Spleen (tissue), 11 donors: ENCODE results near the gene SS18. TPM values are rescaled to one million over a fixed set of nuclear protein-coding genes. Genes with fewer than 3 reads are reported as not detected.

ENCODE experiments used
- DNase-seq: peaks from one replicate; pipeline ENCODE4 v3.0.0-alpha.2; 2020
- H3K27ac ChIP-seq, 8 donors: fragments of 200-600 bp; sonication (generic) in 7 of 8; 1 replicate in 4 of 8; 2 replicates in 4 of 8; pipeline versions ENCODE4 v1.5.0 to v1.8.0; 2016 to 2021; ENCODE audit warnings: inconsistent platforms in 4 of 8, mild to moderate bottlenecking in 4 of 8, moderate library complexity in 1 of 8
- H3K27me3 ChIP-seq, 7 donors: fragments of 200-600 bp; sonication (generic) in 6 of 7; replicated peaks in 1 of 7; 1 replicate in 4 of 7; 2 replicates in 3 of 7; pipeline versions ENCODE4 v1.5.0 to v1.8.0; 2016 to 2021; ENCODE audit warnings: inconsistent platforms in 3 of 7, mild to moderate bottlenecking in 1 of 7
- H3K36me3 ChIP-seq, 6 donors: fragments of 200-600 bp; sonication (generic) in 5 of 6; 1 replicate in 4 of 6; 2 replicates in 2 of 6; pipeline versions ENCODE4 v1.5.0 to v1.8.0; 2016 to 2021; ENCODE audit warnings: inconsistent platforms in 2 of 6
- H3K4me1 ChIP-seq, 6 donors: fragments of 200-600 bp; sonication (generic) in 5 of 6; 1 replicate in 3 of 6; 2 replicates in 3 of 6; pipeline versions ENCODE4 v1.5.0 to v1.8.0; 2016 to 2021; ENCODE audit warnings: inconsistent platforms in 3 of 6
- H3K4me3 ChIP-seq, 8 donors: fragments of 200-600 bp; sonication (generic) in 7 of 8; 1 replicate in 4 of 8; 2 replicates in 4 of 8; pipeline versions ENCODE4 v1.5.0 to v1.8.0; 2016 to 2021; ENCODE audit warnings: inconsistent platforms in 4 of 8, mild to moderate bottlenecking in 4 of 8, moderate library complexity in 2 of 8
- H3K9me3 ChIP-seq, 8 donors: fragments of 200-600 bp; sonication (generic) in 7 of 8; 1 replicate in 4 of 8; 2 replicates in 4 of 8; pipeline versions ENCODE4 v1.5.0 to v1.8.0; 2016 to 2021; ENCODE audit warnings: inconsistent platforms in 4 of 8
- POLR2A ChIP-seq, 3 donors: fragments of 450-650 bp; IDR thresholded peaks; one replicate each; pipeline ENCODE4 v1.5.1; 2017; ENCODE audit warnings: antibody characterized with exemption in 3 of 3, mild to moderate bottlenecking in 1 of 3
- POLR2AphosphoS5 ChIP-seq, 3 donors: sonication (generic); formaldehyde crosslinking; IDR thresholded peaks; one replicate each; pipeline ENCODE4 v1.5.1; 2017; ENCODE audit warnings: antibody characterized with exemption in 3 of 3
- WGBS, 5 donors: extraction: QIAGEN DNeasy Blood & Tissue Kit in 3 of 5; methylation state at CpG; one replicate each; pipeline versions ENCODE4 v1.1.5 to v1.1.7; 2013 to 2018; 5-methylcytosine and 5-hydroxymethylcytosine counted together
- intact Hi-C: fragments of 100-400 bp; cut with DNase I; formaldehyde crosslinking; loops from one replicate; pipeline ENCODE4 v1.15.0; 2023; ENCODE audit warnings: low total_unique reads
- polyA plus RNA-seq, 3 donors: library from polyadenylated mRNA; stranded (reverse); fragments of 200-250 nt; gene quantifications; one replicate each; pipeline ENCODE4 v1.2.1, GENCODE V29; 2013
- total RNA-seq, 7 donors: library from RNA; depleted of rRNA in 3 of 7; stranded (reverse); fragments of >200 nt in 3 of 7; fragmentation: NEBNext Ultra II Directional in 4 of 7; extraction: Animal tissue kit (Norgen Biotek cat#: 25700) in 4 of 7; gene quantifications; one replicate each; pipeline versions ENCODE4 v1.1.0 to v1.2.1, GENCODE V29; 2016 to 2021
- TF ChIP-seq, protein P1 (sequence below), 11 experiments: fragments of 200-600 bp in 7 of 11; fragments of 450-650 bp in 4 of 11; sonication (generic) in 4 of 11; IDR thresholded peaks in 8 of 11; conservative IDR thresholded peaks in 3 of 11; 1 replicate in 7 of 11; 2 replicates in 4 of 11; pipeline versions ENCODE4 v1.4.0 to v1.8.0; 2016 to 2021; ENCODE audit warnings: antibody characterized with exemption in 11 of 11, inconsistent platforms in 4 of 11, mild to moderate bottlenecking in 1 of 11
- donor health status: healthy with polysubstance abuse.
- donor health status: DM: no; HTN: no; CAD: no; lungs with moderate emphysema.
- donor health status: DM: no; HTN: no; CAD: no.
- donor health status: Bipolar disorder and iron deficiency.
- donor health status: healthy.
- donor health status: DM: no; HTN: no; CAD: no.
- donor health status: DM: yes; HTN: yes; CAD: no.

SS18 gene
- total and polyA plus RNA-seq, 10 donors = 26.8 to 250 (median 69.8) TPM

DNA sequence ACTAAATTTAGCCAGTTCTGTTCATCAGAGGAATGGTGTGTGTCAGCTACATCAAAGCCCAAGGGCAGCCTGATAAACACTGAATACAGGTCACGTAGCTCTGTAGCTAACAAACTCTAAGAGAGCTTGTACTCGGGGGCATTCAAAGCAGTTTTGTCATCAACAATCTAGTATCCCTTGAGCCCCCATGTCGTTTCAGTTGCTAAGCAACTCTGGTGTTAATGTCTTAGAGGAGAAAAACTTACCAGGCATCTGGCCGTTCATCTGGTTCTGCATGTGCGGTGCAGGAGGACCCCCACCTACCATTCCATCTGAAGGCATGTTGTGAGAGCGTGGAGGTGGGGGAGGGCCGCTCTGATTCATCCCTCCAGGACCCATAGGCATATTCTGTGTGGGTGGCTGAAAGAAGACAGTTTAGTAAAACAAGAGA, 33.1 kb downstream of the SS18 start:
- TF ChIP-seq POLR2A (IDR thresholded peaks at IDR 0.05) = no peak
- no peak for TF ChIP-seq POLR2AphosphoS5 (IDR thresholded peaks at IDR 0.05)
- TF ChIP-seq, protein P1, sequence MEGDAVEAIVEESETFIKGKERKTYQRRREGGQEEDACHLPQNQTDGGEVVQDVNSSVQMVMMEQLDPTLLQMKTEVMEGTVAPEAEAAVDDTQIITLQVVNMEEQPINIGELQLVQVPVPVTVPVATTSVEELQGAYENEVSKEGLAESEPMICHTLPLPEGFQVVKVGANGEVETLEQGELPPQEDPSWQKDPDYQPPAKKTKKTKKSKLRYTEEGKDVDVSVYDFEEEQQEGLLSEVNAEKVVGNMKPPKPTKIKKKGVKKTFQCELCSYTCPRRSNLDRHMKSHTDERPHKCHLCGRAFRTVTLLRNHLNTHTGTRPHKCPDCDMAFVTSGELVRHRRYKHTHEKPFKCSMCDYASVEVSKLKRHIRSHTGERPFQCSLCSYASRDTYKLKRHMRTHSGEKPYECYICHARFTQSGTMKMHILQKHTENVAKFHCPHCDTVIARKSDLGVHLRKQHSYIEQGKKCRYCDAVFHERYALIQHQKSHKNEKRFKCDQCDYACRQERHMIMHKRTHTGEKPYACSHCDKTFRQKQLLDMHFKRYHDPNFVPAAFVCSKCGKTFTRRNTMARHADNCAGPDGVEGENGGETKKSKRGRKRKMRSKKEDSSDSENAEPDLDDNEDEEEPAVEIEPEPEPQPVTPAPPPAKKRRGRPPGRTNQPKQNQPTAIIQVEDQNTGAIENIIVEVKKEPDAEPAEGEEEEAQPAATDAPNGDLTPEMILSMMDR (IDR thresholded peaks at IDR 0.05 in 8 of 11, conservative IDR thresholded peaks at IDR 0.05 in 3 of 11) = no peak
- H3K27ac ChIP-seq = no peak overlapping the region
- peaks cover 0 to 6% (median 0%) of the 10 kb centered on the region in 6 donors for H3K4me1 ChIP-seq
- peaks cover 0 to 85% (median 43%) of the 10 kb centered on the region in 6 donors for H3K36me3 ChIP-seq
- DNase-seq = no peak
- no peaks in the 10 kb centered on the region for H3K27me3 ChIP-seq
- no peak overlapping the region for H3K4me3 ChIP-seq
- H3K9me3 ChIP-seq = no peaks in the 10 kb centered on the region
- 88 to 93% (median 90%) methylated on average over 6 to 7 of the region's 7 CpGs for WGBS, 5 donors
- intact Hi-C loops = no loop called here

DNA sequence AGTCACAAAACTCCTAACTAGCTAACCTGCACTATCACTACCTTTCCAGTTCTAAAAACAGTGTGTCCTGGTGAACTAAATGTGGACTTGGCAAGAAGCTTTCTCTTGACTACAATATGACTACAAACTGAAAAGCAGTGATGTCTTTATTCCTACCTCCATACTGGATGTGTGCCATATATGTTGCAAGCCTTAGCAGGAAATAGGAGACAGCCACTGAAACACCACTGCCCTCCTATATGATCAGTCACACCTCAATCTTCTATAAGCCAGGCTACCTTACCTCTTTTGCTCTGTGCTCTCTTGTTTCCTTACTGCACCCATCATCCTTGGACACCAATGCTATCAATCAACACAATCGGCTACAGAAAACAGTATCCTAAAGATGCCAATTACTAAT, 34.1 kb downstream of the SS18 start:
- intact Hi-C loops = no loop called here
- H3K4me3 ChIP-seq = no peak overlapping the region
- no peak overlapping the region for H3K27ac ChIP-seq
- no peaks in the 10 kb centered on the region for H3K9me3 ChIP-seq
- H3K36me3 ChIP-seq = peaks cover 0 to 86% (median 47%) of the 10 kb centered on the region in 6 donors
- no peak for TF ChIP-seq POLR2AphosphoS5 (IDR thresholded peaks at IDR 0.05)
- TF ChIP-seq, protein P1 (IDR thresholded peaks at IDR 0.05 in 8 of 11, conservative IDR thresholded peaks at IDR 0.05 in 3 of 11) = no peak
- no peak for TF ChIP-seq POLR2A (IDR thresholded peaks at IDR 0.05)
- 97 to 100% (median 98%) methylated on average over 1 of the region's 1 CpG for WGBS, 5 donors
- DNase-seq = no peak
- no peaks in the 10 kb centered on the region for H3K27me3 ChIP-seq
- peaks cover 0 to 6% (median 0%) of the 10 kb centered on the region in 6 donors for H3K4me1 ChIP-seq

DNA sequence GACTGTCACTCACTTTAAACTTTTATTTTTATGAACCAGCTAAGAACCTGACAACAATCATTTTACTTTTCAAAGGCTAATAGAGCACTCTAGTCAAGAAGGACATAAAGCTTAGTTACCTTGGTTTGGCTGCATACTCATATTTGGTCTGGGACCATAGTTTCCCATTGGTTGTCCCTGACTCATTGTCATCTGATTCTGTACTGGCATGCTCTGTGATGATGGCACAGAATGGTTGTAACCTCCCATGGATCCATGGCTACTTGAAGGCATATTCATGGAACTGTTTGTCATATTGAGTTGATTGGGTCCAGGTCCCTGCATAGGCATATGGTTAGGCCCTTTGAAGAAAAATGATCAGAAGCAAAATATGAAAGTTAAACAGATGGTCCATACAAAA, 37.9 kb downstream of the SS18 start:
- peaks cover 0 to 96% (median 49%) of the 10 kb centered on the region in 6 donors for H3K36me3 ChIP-seq
- DNase-seq = no peak
- H3K9me3 ChIP-seq = no peaks in the 10 kb centered on the region
- no peak overlapping the region for H3K27ac ChIP-seq
- no peaks in the 10 kb centered on the region for H3K27me3 ChIP-seq
- intact Hi-C loops = no loop called here
- TF ChIP-seq, protein P1 (IDR thresholded peaks at IDR 0.05 in 8 of 11, conservative IDR thresholded peaks at IDR 0.05 in 3 of 11) = no peak
- TF ChIP-seq POLR2AphosphoS5 (IDR thresholded peaks at IDR 0.05) = no peak
- no peak for TF ChIP-seq POLR2A (IDR thresholded peaks at IDR 0.05)
- peaks cover 0 to 14% (median 0%) of the 10 kb centered on the region in 6 donors for H3K4me1 ChIP-seq
- H3K4me3 ChIP-seq = no peak overlapping the region

DNA sequence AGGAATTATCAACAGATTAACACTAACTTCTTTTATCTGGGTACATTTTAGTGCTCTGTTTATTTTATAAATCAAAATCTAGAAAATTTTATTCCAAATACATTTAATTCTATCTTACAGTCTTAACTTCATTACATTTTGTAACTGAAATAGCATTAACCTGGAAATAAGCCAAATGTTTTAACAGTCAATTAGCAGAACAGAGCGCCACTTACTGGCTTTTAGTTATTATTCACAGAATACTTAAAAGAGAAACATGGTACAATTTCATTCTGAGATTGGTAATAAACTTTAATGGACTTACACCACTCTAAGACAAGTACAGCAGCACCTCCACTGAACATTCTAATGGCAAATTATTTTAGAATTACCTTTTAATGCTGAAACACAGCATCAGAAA, 38.6 kb downstream of the SS18 start:
- DNase-seq = no peak

More for the DNA sequence above, 38.6 kb downstream of the SS18 start:
- H3K27ac ChIP-seq = no peak overlapping the region
- H3K4me1 ChIP-seq = peaks cover 0 to 14% (median 0%) of the 10 kb centered on the region in 6 donors
- H3K36me3 ChIP-seq = peaks cover 0 to 94% (median 42%) of the 10 kb centered on the region in 6 donors
- WGBS, 5 donors = 76 to 91% (median 86%) methylated on average over 1 of the region's 1 CpG
- intact Hi-C loops = no loop called here
- H3K9me3 ChIP-seq = no peaks in the 10 kb centered on the region
- no peaks in the 10 kb centered on the region for H3K27me3 ChIP-seq
- TF ChIP-seq POLR2AphosphoS5 (IDR thresholded peaks at IDR 0.05) (no peak), POLR2A (IDR thresholded peaks at IDR 0.05) (no peak)
- TF ChIP-seq, protein P1 (IDR thresholded peaks at IDR 0.05 in 8 of 11, conservative IDR thresholded peaks at IDR 0.05 in 3 of 11) = no peak
- H3K4me3 ChIP-seq = no peak overlapping the region
